HepG2 (cell line): ENCODE data around the gene APOC3. TPM values are rescaled to one million over a fixed set of nuclear protein-coding genes. Genes with fewer than 3 reads are reported as not detected.

Experiments
- AHR ChIP-seq: IDR thresholded peaks from 2 replicates; pipeline ENCODE4 v1.6.1; 2018; ENCODE audit warnings: missing genetic modification reagents, missing compliant biosample characterization
- FOXA3 ChIP-seq: IDR thresholded peaks from 2 replicates; pipeline ENCODE4 v1.6.1; 2016; ENCODE audit warnings: missing genetic modification reagents, missing compliant biosample characterization
- JUNB ChIP-seq: sonication (generic); formaldehyde crosslinking; IDR thresholded peaks from 2 replicates; pipeline ENCODE4 v1.8.0; 2022; ENCODE audit warnings: missing genetic modification reagents, mild to moderate bottlenecking, borderline replicate concordance
- KDM6A ChIP-seq: IDR thresholded peaks from 2 replicates; pipeline ENCODE4 v1.6.1; 2016; ENCODE audit warnings: low read depth
- MIXL1 ChIP-seq: IDR thresholded peaks from 2 replicates; pipeline ENCODE4 v1.6.1; 2016
- MLX ChIP-seq: IDR thresholded peaks from 2 replicates; pipeline ENCODE4 v1.6.1; 2016
- MYC ChIP-seq: sonication (generic); formaldehyde crosslinking; IDR thresholded peaks from 2 replicates; pipeline ENCODE4 v1.9.0; 2021; ENCODE audit warnings: missing genetic modification reagents, borderline replicate concordance
- NFE2 ChIP-seq: sonication (generic); formaldehyde crosslinking; IDR thresholded peaks from 2 replicates; pipeline ENCODE4 v1.4.0; 2020; ENCODE audit warnings: missing genetic modification reagents
- NR2C2 ChIP-seq: sonication (generic); formaldehyde crosslinking; IDR thresholded peaks from 2 replicates; pipeline ENCODE4 v1.4.0; 2020; ENCODE audit warnings: missing genetic modification reagents, mild to moderate bottlenecking, moderate library complexity, borderline replicate concordance
- PHF21A ChIP-seq: sonication (generic); formaldehyde crosslinking; IDR thresholded peaks from 2 replicates; pipeline ENCODE4 v1.5.0; 2020; ENCODE audit warnings: mild to moderate bottlenecking, missing genetic modification reagents
- RBM39 ChIP-seq: fragments of 200-400 bp; formaldehyde crosslinking; IDR thresholded peaks from one replicate; pipeline ENCODE4 v1.6.1; 2018; ENCODE audit warnings: antibody characterized with exemption, mild to moderate bottlenecking, low read depth, low read length; ENCODE audit not compliant: poor library complexity, severe bottlenecking
- RXRB ChIP-seq: IDR thresholded peaks from 2 replicates; pipeline ENCODE4 v1.6.1; 2016; ENCODE audit warnings: borderline replicate concordance, missing genetic modification reagents, missing compliant biosample characterization
- SAP130 ChIP-seq: IDR thresholded peaks from 2 replicates; pipeline ENCODE4 v1.6.1; 2016; ENCODE audit warnings: low read depth
- SOX6 ChIP-seq, 2 experiments: fragments of 450-650 bp in 1 of 2; sonication (generic) in 1 of 2; formaldehyde crosslinking in 1 of 2; IDR thresholded peaks; 2 replicates each; pipeline versions ENCODE4 v1.4.0 to v1.6.1; 2017 to 2020; ENCODE audit warnings: antibody characterized with exemption in 1 of 2, mild to moderate bottlenecking in 1 of 2, missing genetic modification reagents in 1 of 2
- STAT5B ChIP-seq: sonication (generic); formaldehyde crosslinking; IDR thresholded peaks from 2 replicates; pipeline ENCODE4 v1.4.0; 2020; ENCODE audit warnings: missing genetic modification reagents
- TARDBP ChIP-seq: sonication (generic); formaldehyde crosslinking; IDR thresholded peaks from 2 replicates; pipeline ENCODE4 v1.8.0; 2022; ENCODE audit warnings: mild to moderate bottlenecking, missing genetic modification reagents
- TSC22D2 ChIP-seq: sonication (generic); formaldehyde crosslinking; IDR thresholded peaks from 2 replicates; pipeline ENCODE4 v1.5.1; 2020; ENCODE audit warnings: missing genetic modification reagents, mild to moderate bottlenecking, borderline replicate concordance
- YEATS2 ChIP-seq: sonication (generic); formaldehyde crosslinking; IDR thresholded peaks from 2 replicates; pipeline ENCODE4 v1.4.0; 2020; ENCODE audit warnings: missing genetic modification reagents, borderline replicate concordance
- ZBTB38 ChIP-seq: sonication (generic); formaldehyde crosslinking; IDR thresholded peaks from 2 replicates; pipeline ENCODE4 v1.5.1; 2020; ENCODE audit warnings: mild to moderate bottlenecking, missing genetic modification reagents
- ZBTB49 ChIP-seq: sonication (generic); formaldehyde crosslinking; IDR thresholded peaks from 2 replicates; pipeline ENCODE4 v1.4.0; 2020; ENCODE audit warnings: missing genetic modification reagents, borderline replicate concordance
- ZC3H13 ChIP-seq: sonication (generic); formaldehyde crosslinking; IDR thresholded peaks from 2 replicates; pipeline ENCODE4 v1.8.1; 2023; ENCODE audit warnings: mild to moderate bottlenecking, missing genetic modification reagents, moderate library complexity
- ZFX ChIP-seq: sonication (generic); formaldehyde crosslinking; IDR thresholded peaks from 2 replicates; pipeline ENCODE4 v1.4.0; 2020; ENCODE audit warnings: mild to moderate bottlenecking, low read depth, missing genetic modification reagents, moderate library complexity
- ZNF136 ChIP-seq: sonication (generic); formaldehyde crosslinking; IDR thresholded peaks from 2 replicates; pipeline ENCODE4 v1.8.1; 2022; ENCODE audit warnings: low read depth, mild to moderate bottlenecking, moderate library complexity, missing genetic modification reagents
- ZNF230 ChIP-seq: sonication (generic); formaldehyde crosslinking; IDR thresholded peaks from 2 replicates; pipeline ENCODE4 v1.4.0; 2020; ENCODE audit warnings: mild to moderate bottlenecking, missing genetic modification reagents
- ZNF282 ChIP-seq: fragments of 450-650 bp; IDR thresholded peaks from 2 replicates; pipeline ENCODE4 v1.6.1; 2018; ENCODE audit not compliant: partially characterized antibody
- ZNF317 ChIP-seq: sonication (generic); formaldehyde crosslinking; IDR thresholded peaks from 2 replicates; pipeline ENCODE4 v1.5.0; 2020; ENCODE audit warnings: mild to moderate bottlenecking, missing genetic modification reagents
- ZNF446 ChIP-seq: sonication (generic); formaldehyde crosslinking; IDR thresholded peaks from 2 replicates; pipeline ENCODE4 v1.5.0; 2020; ENCODE audit warnings: mild to moderate bottlenecking, missing genetic modification reagents
- ZNF501 ChIP-seq: sonication (generic); formaldehyde crosslinking; IDR thresholded peaks from 2 replicates; pipeline ENCODE4 v1.5.1; 2020; ENCODE audit warnings: mild to moderate bottlenecking, moderate library complexity, missing genetic modification reagents
- ZNF652 ChIP-seq: IDR thresholded peaks from 2 replicates; pipeline ENCODE4 v1.6.1; 2016; ENCODE audit warnings: low read depth, borderline replicate concordance
- ZNF777 ChIP-seq: sonication (generic); formaldehyde crosslinking; IDR thresholded peaks from 2 replicates; pipeline ENCODE4 v1.4.0; 2020; ENCODE audit warnings: missing genetic modification reagents
- ZNF782 ChIP-seq: sonication (generic); formaldehyde crosslinking; IDR thresholded peaks from 2 replicates; pipeline ENCODE4 v1.4.0; 2020; ENCODE audit warnings: missing genetic modification reagents, mild to moderate bottlenecking, borderline replicate concordance
- polyA plus RNA-seq, 8 experiments: library from polyadenylated mRNA; depleted of rRNA in 3 of 8; stranded (reverse) in 7 of 8; unstranded in 1 of 8; fragments of >200 nt; fragmentation: Illumina TruSeq in 4 of 8; extraction: Trizol in 4 of 8; gene quantifications; 2 replicates each; pipeline versions ENCODE4 v1.2.1 to v1.2.3, GENCODE V29; 2011 to 2016; ENCODE audit warnings: low read depth in 4 of 8, missing spikeins in 1 of 8, mixed read lengths in 1 of 8; ENCODE audit not compliant: insufficient read depth in 1 of 8
- total RNA-seq, 5 experiments: library from RNA; depleted of rRNA; stranded (reverse); fragments of >200 nt; fragmentation: Illumina TruSeq; extraction: Trizol; gene quantifications; 2 replicates each; pipeline ENCODE4 v1.2.3, GENCODE V29; 2016; ENCODE audit warnings: low read depth in 1 of 5

The APOC3 gene
- total and polyA plus RNA-seq, 2 of the 13 experiments (the other 11 are each of a cell fraction or from before 2014, with no cell fraction given): 314 to 687 TPM

- TF ChIP-seq MIXL1: no peak
- peak; percentile 40; the same call in 1 of the 2 replicates for TF ChIP-seq ZNF777 (CRISPR knock-in tag)
- no peak for TF ChIP-seq STAT5B (CRISPR knock-in tag)
- TF ChIP-seq ZNF782: no peak
- TF ChIP-seq ZNF136 (CRISPR knock-in tag): no peak
- TF ChIP-seq MYC: peak; percentile 57; the same call in 1 of the 2 replicates
- no peak for TF ChIP-seq ZNF282
- peak; percentile 70 for TF ChIP-seq ZFX (CRISPR knock-in tag)
- TF ChIP-seq TSC22D2 (CRISPR knock-in tag): no peak
- 0 out of 2 replicates have a peak, but pooled peaks have one; percentile 9 for TF ChIP-seq ZNF230 (CRISPR knock-in tag)
- TF ChIP-seq PHF21A (CRISPR knock-in tag): peak; percentile 70; the same call in 1 of the 2 replicates
- TF ChIP-seq ZNF317 (CRISPR knock-in tag): 0 out of 2 replicates have a peak, but pooled peaks have one; percentile 26
- TF ChIP-seq TARDBP: peak; percentile 28; the same call in 1 of the 2 replicates
- TF ChIP-seq ZNF446: no peak
- no peak for TF ChIP-seq ZC3H13
- 0 out of 2 replicates have a peak, but pooled peaks have one; percentile 24 for TF ChIP-seq RXRB (CRISPR knock-in tag)
- 0 out of 2 replicates have a peak, but pooled peaks have one; percentile 28 for TF ChIP-seq MLX (CRISPR knock-in tag)
- no peak for TF ChIP-seq SOX6 (IDR thresholded peaks at IDR 0.05)
- peak; percentile 66 for TF ChIP-seq SOX6 (CRISPR knock-in tag; IDR thresholded peaks at IDR 0.05)
- no peak for TF ChIP-seq RBM39
- 0 out of 2 replicates have a peak, but pooled peaks have one; percentile 21 for TF ChIP-seq YEATS2 (CRISPR knock-in tag)
- 0 out of 2 replicates have a peak, but pooled peaks have one; percentile 33 for TF ChIP-seq FOXA3
- TF ChIP-seq ZNF501 (CRISPR knock-in tag): peak; percentile 61; the same call in 1 of the 2 replicates
- peak; percentile 25; the same call in 1 of the 2 replicates for TF ChIP-seq NR2C2 (CRISPR knock-in tag)
- TF ChIP-seq SAP130 (CRISPR knock-in tag): peak; percentile 55
- 0 out of 2 replicates have a peak, but pooled peaks have one; percentile 25 for TF ChIP-seq AHR (CRISPR knock-in tag)
- no peak for TF ChIP-seq ZBTB49 (CRISPR knock-in tag)
- TF ChIP-seq KDM6A (CRISPR knock-in tag): 0 out of 2 replicates have a peak, but pooled peaks have one; percentile 35
- TF ChIP-seq JUNB (CRISPR knock-in tag): no peak
- TF ChIP-seq NFE2: no peak
- no peak for TF ChIP-seq ZNF652 (CRISPR knock-in tag)
- 0 out of 2 replicates have a peak, but pooled peaks have one; percentile 40 for TF ChIP-seq ZBTB38 (CRISPR knock-in tag)
Observed at GRCh38 chr11:116840746-116841296, 11.1 kb downstream of the APOC3 start (continued).
